ENCODE data around the gene TSC2.

Gene TSC2

GRCh38 chr16:2001456-2002355, 46.1 kb upstream of the TSC2 start:
- TF ChIP-seq, protein P1, sequence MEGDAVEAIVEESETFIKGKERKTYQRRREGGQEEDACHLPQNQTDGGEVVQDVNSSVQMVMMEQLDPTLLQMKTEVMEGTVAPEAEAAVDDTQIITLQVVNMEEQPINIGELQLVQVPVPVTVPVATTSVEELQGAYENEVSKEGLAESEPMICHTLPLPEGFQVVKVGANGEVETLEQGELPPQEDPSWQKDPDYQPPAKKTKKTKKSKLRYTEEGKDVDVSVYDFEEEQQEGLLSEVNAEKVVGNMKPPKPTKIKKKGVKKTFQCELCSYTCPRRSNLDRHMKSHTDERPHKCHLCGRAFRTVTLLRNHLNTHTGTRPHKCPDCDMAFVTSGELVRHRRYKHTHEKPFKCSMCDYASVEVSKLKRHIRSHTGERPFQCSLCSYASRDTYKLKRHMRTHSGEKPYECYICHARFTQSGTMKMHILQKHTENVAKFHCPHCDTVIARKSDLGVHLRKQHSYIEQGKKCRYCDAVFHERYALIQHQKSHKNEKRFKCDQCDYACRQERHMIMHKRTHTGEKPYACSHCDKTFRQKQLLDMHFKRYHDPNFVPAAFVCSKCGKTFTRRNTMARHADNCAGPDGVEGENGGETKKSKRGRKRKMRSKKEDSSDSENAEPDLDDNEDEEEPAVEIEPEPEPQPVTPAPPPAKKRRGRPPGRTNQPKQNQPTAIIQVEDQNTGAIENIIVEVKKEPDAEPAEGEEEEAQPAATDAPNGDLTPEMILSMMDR (IDR thresholded peaks at IDR 0.05; ENCODE audit: low read depth, low read length) = no peak
- DNase-seq (ENCODE audit: low read depth, low spot score) = no peak
- H3K4me3 ChIP-seq (ENCODE audit: low read depth, low read length) = no peak overlapping the region
- in situ Hi-C loops (cut with HindIII; ENCODE audit: low sequenced_read_pairs) = no loop called here

DNA sequence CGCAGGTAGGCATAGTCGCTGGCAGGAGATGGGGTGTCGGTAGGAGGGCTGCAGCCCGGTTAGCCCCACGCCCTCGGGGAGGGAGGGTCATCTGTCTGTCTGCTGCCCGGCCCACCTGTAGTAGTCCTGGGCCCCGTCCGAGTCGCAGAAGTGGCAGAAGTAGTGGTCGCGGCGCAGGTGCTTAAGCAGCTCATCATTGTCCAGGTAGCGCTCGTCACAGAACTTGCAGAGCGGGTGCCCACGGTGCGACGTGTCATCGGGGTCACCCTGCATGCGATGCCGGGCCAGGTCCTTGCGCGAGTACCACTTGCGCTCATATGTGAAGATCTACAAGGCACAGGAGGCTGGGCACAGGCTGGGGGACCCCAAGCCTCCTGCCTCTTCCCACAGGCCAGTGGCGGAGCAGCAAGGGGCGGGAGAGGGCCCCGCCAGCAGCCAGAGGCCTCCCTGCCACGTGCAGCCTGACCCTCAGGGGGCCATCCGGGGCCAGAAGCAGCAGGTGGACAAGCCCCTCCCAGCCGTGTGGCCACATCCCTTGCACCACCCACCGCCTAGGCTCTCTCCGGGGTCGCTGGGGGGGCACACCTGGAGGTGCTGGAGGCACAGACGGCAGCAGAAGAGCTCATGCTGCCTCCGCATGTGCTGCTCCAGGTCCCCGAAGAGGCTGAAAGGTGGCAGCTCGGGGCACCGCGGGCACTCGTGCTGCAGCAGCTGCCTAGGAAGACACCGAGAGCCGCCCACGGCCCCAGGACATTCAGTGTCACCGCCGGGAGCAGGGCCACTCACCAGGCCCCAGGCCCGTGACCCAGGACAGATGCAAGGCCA, 45.2 kb upstream of the TSC2 start:
- in situ Hi-C loops (cut with HindIII; ENCODE audit: low sequenced_read_pairs) = no loop called here
- no peak overlapping the region for H3K4me3 ChIP-seq (ENCODE audit: low read depth, low read length)
- no peak for DNase-seq (ENCODE audit: low read depth, low spot score)
- TF ChIP-seq, protein P1 (IDR thresholded peaks at IDR 0.05; ENCODE audit: low read depth, low read length) = no peak

GRCh38 chr16:2003231-2003826, 44.5 kb upstream of the TSC2 start:
- in situ Hi-C loops (cut with HindIII; ENCODE audit: low sequenced_read_pairs) = no loop called here
- no peak overlapping the region for H3K4me3 ChIP-seq (ENCODE audit: low read depth, low read length)
- TF ChIP-seq, protein P1 (IDR thresholded peaks at IDR 0.05; ENCODE audit: low read depth, low read length) = no peak
- no peak for DNase-seq (ENCODE audit: low read depth, low spot score)

- no peak overlapping the region for H3K4me3 ChIP-seq (ENCODE audit: low read depth, low read length)
- peak; percentile 81 for DNase-seq (ENCODE audit: low read depth, low spot score)
- TF ChIP-seq, protein P1 (IDR thresholded peaks at IDR 0.05; ENCODE audit: low read depth, low read length) = peak; percentile 99
- in situ Hi-C loops (cut with HindIII; ENCODE audit: low sequenced_read_pairs) = no loop called here
Measured at GRCh38 chr16:2003827-2004641, 43.8 kb upstream of the TSC2 start.

- TF ChIP-seq, protein P1 (IDR thresholded peaks at IDR 0.05; ENCODE audit: low read depth, low read length) = no peak
- no peak overlapping the region for H3K4me3 ChIP-seq (ENCODE audit: low read depth, low read length)
- in situ Hi-C loops (cut with HindIII; ENCODE audit: low sequenced_read_pairs) = no loop called here
- DNase-seq (ENCODE audit: low read depth, low spot score) = no peak
Measured at GRCh38 chr16:2004795-2005517, 42.8 kb upstream of the TSC2 start.

Measured in astrocyte of the spinal cord (primary cell).